IMR-90 (cell line): ENCODE measurements around the gene KLK14. TPM values are rescaled to one million over a fixed set of nuclear protein-coding genes. Genes with fewer than 3 reads are reported as not detected.

ENCODE experiments used
- ATAC-seq: fragments of 200-7000 bp; cut with Tn5 transposase; 2 replicates; pipeline ENCODE4 v1.9.1; 2020; ENCODE audit warnings: low read depth, mild to moderate bottlenecking, moderate library complexity
- BruUV-seq: library from RNA; stranded (reverse); fragments of 400-500 nt; replicated peaks from 2 replicates; lab custom pipeline; 2021; lab: Mats Ljungman, UMichigan
- CTCF ChIA-PET: fragments of 300-600 bp; formaldehyde crosslinking; extraction: SDS; loops from one replicate; lab custom pipeline; 2021; ENCODE audit warnings: antibody characterized with exemption; lab: Yijun Ruan, JAX
- POLR2A ChIA-PET: fragments of 300-600 bp; sonication (Branson Sonifier 250); formaldehyde crosslinking; loops from one replicate; lab custom pipeline; 2022; ENCODE audit warnings: antibody characterized with exemption; ENCODE audit not compliant: unreplicated experiment; lab: Charles Lee
- DNase-seq: peaks from one replicate; pipeline ENCODE4 v3.0.0; 2013
- H2AFZ ChIP-seq: replicated peaks from 2 replicates; pipeline ENCODE3; 2013; ENCODE audit warnings: low read length, mild to moderate bottlenecking; ENCODE audit not compliant: poor library complexity
- H2AK5ac ChIP-seq: 2 replicates; pipeline ENCODE4 v1.6.1; 2013; ENCODE audit warnings: low read depth, low read length, inconsistent platforms
- H2AK9ac ChIP-seq: replicated peaks from 2 replicates; pipeline ENCODE3; 2013; ENCODE audit warnings: mild to moderate bottlenecking, low read depth, low read length, moderate library complexity; ENCODE audit not compliant: poor library complexity
- H2BK120ac ChIP-seq: 2 replicates; pipeline ENCODE4 v1.6.1; 2013; ENCODE audit warnings: low read depth, low read length, inconsistent platforms
- H2BK15ac ChIP-seq: 3 replicates; pipeline ENCODE4 v1.6.1; 2013; ENCODE audit warnings: low read depth, low read length, inconsistent platforms
- H2BK20ac ChIP-seq: 2 replicates; pipeline ENCODE4 v1.6.1; 2013; ENCODE audit warnings: low read depth, mild to moderate bottlenecking, inconsistent platforms, low read length, moderate library complexity
- H2BK5ac ChIP-seq: 2 replicates; pipeline ENCODE4 v1.6.1; 2013; ENCODE audit warnings: mild to moderate bottlenecking, low read depth, low read length, inconsistent platforms; ENCODE audit not compliant: poor library complexity, severe bottlenecking
- H3K14ac ChIP-seq: replicated peaks from 2 replicates; pipeline ENCODE4 v1.6.1; 2013; ENCODE audit warnings: low read depth, low read length, inconsistent platforms
- H3K18ac ChIP-seq: 2 replicates; pipeline ENCODE4 v1.6.1; 2013; ENCODE audit warnings: low read depth, low read length, control low read depth
- H3K23ac ChIP-seq: 2 replicates; pipeline ENCODE4 v1.6.1; 2013; ENCODE audit warnings: low read depth, low read length, inconsistent platforms
- H3K27ac ChIP-seq: 2 replicates; pipeline ENCODE4 v1.5.1; 2013; ENCODE audit warnings: mild to moderate bottlenecking, control low read depth, low read length; ENCODE audit not compliant: insufficient read depth
- H3K27me3 ChIP-seq: 2 replicates; pipeline ENCODE4 v1.6.1; 2013; ENCODE audit warnings: low read length; ENCODE audit not compliant: control insufficient read depth, insufficient read depth
- H3K36me3 ChIP-seq: 2 replicates; pipeline ENCODE4 v1.6.1; 2013; ENCODE audit warnings: low read length, mixed read lengths; ENCODE audit not compliant: control insufficient read depth, insufficient read depth
- H3K4ac ChIP-seq: 2 replicates; pipeline ENCODE4 v1.6.1; 2013; ENCODE audit warnings: low read depth, low read length, inconsistent platforms
- H3K4me1 ChIP-seq: 2 replicates; pipeline ENCODE4 v1.6.1; 2013; ENCODE audit warnings: low read length, mixed read lengths; ENCODE audit not compliant: control insufficient read depth, insufficient read depth
- H3K4me2 ChIP-seq: 2 replicates; pipeline ENCODE4 v1.6.1; 2013; ENCODE audit warnings: low read depth, mild to moderate bottlenecking, control low read depth, low read length, moderate library complexity
- H3K4me3 ChIP-seq: 2 replicates; pipeline ENCODE4 v1.5.1; 2013; ENCODE audit warnings: low read depth, mild to moderate bottlenecking, control low read depth, low read length, moderate library complexity; ENCODE audit not compliant: insufficient read depth
- H3K56ac ChIP-seq: 2 replicates; pipeline ENCODE4 v1.6.1; 2013; ENCODE audit warnings: low read length, inconsistent platforms; ENCODE audit not compliant: insufficient read depth; ENCODE audit errors: extremely low read depth
- H3K79me1 ChIP-seq, 2 experiments: 2 replicates each; pipeline ENCODE4 v1.6.1; 2013; ENCODE audit warnings: low read length in 2 of 2, inconsistent platforms in 1 of 2, low read depth in 1 of 2
- H3K9ac ChIP-seq: 2 replicates; pipeline ENCODE4 v1.6.1; 2013; ENCODE audit warnings: low read depth, low read length, control low read depth
- H3K9me1 ChIP-seq: 2 replicates; pipeline ENCODE4 v1.6.1; 2013; ENCODE audit warnings: low read length, inconsistent platforms; ENCODE audit not compliant: insufficient read depth
- H3K9me3 ChIP-seq: 2 replicates; pipeline ENCODE4 v1.6.1; 2013; ENCODE audit warnings: low read length; ENCODE audit not compliant: control insufficient read depth, insufficient read depth
- H4K20me1 ChIP-seq: 2 replicates; pipeline ENCODE4 v1.6.1; 2013; ENCODE audit warnings: low read length, inconsistent platforms; ENCODE audit not compliant: insufficient read depth
- H4K5ac ChIP-seq: 2 replicates; pipeline ENCODE4 v1.6.1; 2013; ENCODE audit warnings: mild to moderate bottlenecking, low read depth, low read length, control low read depth
- H4K8ac ChIP-seq, 2 experiments: 2 replicates each; pipeline ENCODE4 v1.6.1; 2013; ENCODE audit warnings: low read depth in 2 of 2, low read length in 2 of 2, control low read depth in 1 of 2, inconsistent platforms in 1 of 2
- H4K91ac ChIP-seq: 2 replicates; pipeline ENCODE4 v1.6.1; 2013; ENCODE audit warnings: low read depth, low read length, inconsistent platforms; ENCODE audit not compliant: insufficient read depth
- BHLHE40 ChIP-seq: fragments of 150-350 bp; IDR thresholded peaks from 2 replicates; pipeline ENCODE4 v1.6.1; 2016; ENCODE audit warnings: mild to moderate bottlenecking, low read depth, low read length
- CEBPB ChIP-seq: IDR thresholded peaks from 2 replicates; pipeline ENCODE4 v1.6.1; 2012; ENCODE audit warnings: low read depth, low read length, improper control_type of control experiment
- CHD1 ChIP-seq: IDR thresholded peaks from 2 replicates; pipeline ENCODE4 v1.6.1; 2012; ENCODE audit warnings: low read depth, low read length, improper control_type of control experiment
- FOS ChIP-seq: fragments of 150-350 bp; IDR thresholded peaks from 2 replicates; pipeline ENCODE4 v1.6.1; 2016; ENCODE audit warnings: low read depth, low read length
- MAFK ChIP-seq: IDR thresholded peaks from 2 replicates; pipeline ENCODE4 v1.6.1; 2012; ENCODE audit warnings: low read depth, low read length, improper control_type of control experiment
- MAZ ChIP-seq: IDR thresholded peaks from 2 replicates; pipeline ENCODE4 v1.6.1; 2012; ENCODE audit warnings: low read depth, mild to moderate bottlenecking, low read length, improper control_type of control experiment, moderate library complexity, borderline replicate concordance
- MXI1 ChIP-seq: IDR thresholded peaks from 2 replicates; pipeline ENCODE4 v1.6.1; 2012; ENCODE audit warnings: low read depth, mild to moderate bottlenecking, low read length, moderate library complexity, borderline replicate concordance
- NFE2L2 ChIP-seq: fragments of 150-350 bp; IDR thresholded peaks from 2 replicates; pipeline ENCODE4 v1.6.1; 2016; ENCODE audit warnings: low read depth, mild to moderate bottlenecking, low read length
- POLR2A ChIP-seq: IDR thresholded peaks from 2 replicates; pipeline ENCODE4 v1.6.1; 2012; ENCODE audit warnings: mild to moderate bottlenecking, low read depth, low read length
- RAD21 ChIP-seq: IDR thresholded peaks from 2 replicates; pipeline ENCODE4 v1.6.1; 2012; ENCODE audit warnings: low read length, improper control_type of control experiment
- RCOR1 ChIP-seq: IDR thresholded peaks from 2 replicates; pipeline ENCODE4 v1.6.1; 2012; ENCODE audit warnings: mild to moderate bottlenecking, low read length, improper control_type of control experiment; ENCODE audit not compliant: insufficient replicate concordance
- RFX5 ChIP-seq: IDR thresholded peaks from 2 replicates; pipeline ENCODE4 v1.8.0; 2012; ENCODE audit warnings: low read depth, mild to moderate bottlenecking, low read length, moderate library complexity
- SMC3 ChIP-seq: fragments of 150-350 bp; IDR thresholded peaks from 2 replicates; pipeline ENCODE4 v1.6.1; 2016; ENCODE audit warnings: low read depth, mild to moderate bottlenecking, antibody characterized with exemption, low read length, moderate library complexity
- WGBS, 2 experiments: methylation state at CpG; one replicate each; pipeline versions ENCODE4 v1.1.5 to v1.1.7; 2013; ENCODE audit warnings: missing lambda C conversion rate in 2 of 2; ENCODE audit not compliant: insufficient read length in 1 of 2; ENCODE audit errors: extremely low coverage in 2 of 2; 5-methylcytosine and 5-hydroxymethylcytosine counted together
- dilution Hi-C: fragments of 300-500 bp; cut with HindIII; formaldehyde crosslinking; loops from one replicate; pipeline ENCODE4 v1.14.3; 2018; ENCODE audit warnings: low sequenced_read_pairs; ENCODE audit not compliant: unreplicated experiment
- in situ Hi-C: fragments of 300-500 bp; cut with MboI; formaldehyde crosslinking; loops from 3 replicates; pipeline ENCODE4 v1.14.3; 2019; ENCODE audit warnings: low sequenced_read_pairs, inconsistent platforms, mixed read lengths
- intact Hi-C: fragments of 100-400 bp; cut with micrococcal nuclease; formaldehyde crosslinking; loops from 2 replicates; pipeline ENCODE4 v1.10.0; 2022
- polyA plus RNA-seq, 3 experiments: library from polyadenylated mRNA; depleted of rRNA; stranded (reverse); fragments of >200 nt; gene quantifications; 2 replicates each; pipeline ENCODE4 v1.2.3, GENCODE V29; 2012; ENCODE audit warnings: low replicate concordance in 1 of 3
- total RNA-seq: library from RNA; depleted of rRNA; stranded (reverse); fragments of >200 nt; gene quantifications from 2 replicates; pipeline ENCODE4 v1.2.3, GENCODE V29; 2012
- TF ChIP-seq, protein P1 (sequence below): fragments of 150-350 bp; IDR thresholded peaks from 2 replicates; pipeline ENCODE4 v1.6.1; 2017; ENCODE audit warnings: mild to moderate bottlenecking, antibody characterized with exemption, low read length, low read depth
- TF ChIP-seq, protein P2 (sequence below): fragments of 150-350 bp; IDR thresholded peaks from 2 replicates; pipeline ENCODE4 v1.6.1; 2016; ENCODE audit warnings: low read depth, mild to moderate bottlenecking, low read length, moderate library complexity, borderline replicate concordance

The KLK14 gene
- total and polyA plus RNA-seq, 2 of the 4 experiments (the other 2 are of a cell fraction): not detected

- intact Hi-C loops: no loop called here
These were observed 12.2 kb downstream of the KLK14 start for GRCh38 chr19:51070334-51071094.

More at GRCh38 chr19:51070334-51071094, 12.2 kb downstream of the KLK14 start:
- Histone ChIP-seq H2AK5ac (no peak overlapping the region), H4K20me1 (no peaks in the 10 kb centered on the region), H2AK9ac (no peak overlapping the region), H3K9ac (no peak overlapping the region), H3K18ac (no peak overlapping the region), H4K91ac (no peak overlapping the region), H3K4me2 (no peak overlapping the region), H3K23ac (no peak overlapping the region), H4K5ac (no peak overlapping the region), H3K9me3 (no peaks in the 10 kb centered on the region; the same call in 1 of the 2 replicates), H2BK5ac (no peak overlapping the region), H2BK120ac (no peak overlapping the region), H2AFZ (no peak overlapping the region), H3K36me3 (no peaks in the 10 kb centered on the region), H3K27me3 (no peaks in the 10 kb centered on the region), H3K14ac (no peak overlapping the region), H3K9me1 (no peaks in the 10 kb centered on the region), H3K4ac (no peak overlapping the region), H3K4me3 (no peak overlapping the region), H4K8ac (no peak overlapping the region), H3K4me1 (no peaks in the 10 kb centered on the region), H3K56ac (no peak overlapping the region), H3K27ac (no peak overlapping the region), H2BK15ac (no peak overlapping the region), H2BK20ac (no peak overlapping the region), H3K79me1 (no peaks in the 10 kb centered on the region)
- ChIA-PET CTCF (no interaction called here), POLR2A (no interaction called here)
- ATAC-seq (no peak), DNase-seq (no peak)
- in situ Hi-C loops: no loop called here
- TF ChIP-seq MXI1 (no peak), SMC3 (no peak), NFE2L2 (no peak), CHD1 (no peak), RCOR1 (no peak), RAD21 (no peak), CEBPB (no peak), BHLHE40 (no peak), RFX5 (no peak), MAFK (no peak), POLR2A (no peak), MAZ (no peak), FOS (no peak)
- TF ChIP-seq, protein P1, sequence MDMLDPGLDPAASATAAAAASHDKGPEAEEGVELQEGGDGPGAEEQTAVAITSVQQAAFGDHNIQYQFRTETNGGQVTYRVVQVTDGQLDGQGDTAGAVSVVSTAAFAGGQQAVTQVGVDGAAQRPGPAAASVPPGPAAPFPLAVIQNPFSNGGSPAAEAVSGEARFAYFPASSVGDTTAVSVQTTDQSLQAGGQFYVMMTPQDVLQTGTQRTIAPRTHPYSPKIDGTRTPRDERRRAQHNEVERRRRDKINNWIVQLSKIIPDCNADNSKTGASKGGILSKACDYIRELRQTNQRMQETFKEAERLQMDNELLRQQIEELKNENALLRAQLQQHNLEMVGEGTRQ: no peak
- TF ChIP-seq, protein P2, sequence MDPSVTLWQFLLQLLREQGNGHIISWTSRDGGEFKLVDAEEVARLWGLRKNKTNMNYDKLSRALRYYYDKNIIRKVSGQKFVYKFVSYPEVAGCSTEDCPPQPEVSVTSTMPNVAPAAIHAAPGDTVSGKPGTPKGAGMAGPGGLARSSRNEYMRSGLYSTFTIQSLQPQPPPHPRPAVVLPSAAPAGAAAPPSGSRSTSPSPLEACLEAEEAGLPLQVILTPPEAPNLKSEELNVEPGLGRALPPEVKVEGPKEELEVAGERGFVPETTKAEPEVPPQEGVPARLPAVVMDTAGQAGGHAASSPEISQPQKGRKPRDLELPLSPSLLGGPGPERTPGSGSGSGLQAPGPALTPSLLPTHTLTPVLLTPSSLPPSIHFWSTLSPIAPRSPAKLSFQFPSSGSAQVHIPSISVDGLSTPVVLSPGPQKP: no peak
- WGBS, 2 experiments: no CpG with 5 or more reads among the region's 5 CpGs
- no TSS peak for BruUV-seq
- dilution Hi-C loops: no loop called here
